Measurements from ENCODE around the gene GNPTG.

Gene GNPTG

GRCh38 chr16:1330260-1330914 is 21.3 kb upstream of the GNPTG start:
- peaks cover 28% of the 10 kb centered on the region for H3K27me3 ChIP-seq (replicated peaks; ENCODE audit: control insufficient read depth, insufficient read depth, low read length)
- H3K36me3 ChIP-seq (ENCODE audit: control insufficient read depth, insufficient read depth, low read length, severe bottlenecking), result peaks cover 2% of the 10 kb centered on the region
- no peak overlapping the region for H3K4me3 ChIP-seq (ENCODE audit: low read length)
- H3K9ac ChIP-seq (ENCODE audit: low read length), result no peak overlapping the region
- no peaks in the 10 kb centered on the region for H3K4me1 ChIP-seq (ENCODE audit: control insufficient read depth, insufficient read depth, low read length)
- peaks cover 4% of the 10 kb centered on the region for H3K9me3 ChIP-seq (ENCODE audit: control insufficient read depth, low read length)
- no peak for DNase-seq (ENCODE audit: low read depth)

- H3K9me3 ChIP-seq (ENCODE audit: control insufficient read depth, low read length), result peaks cover 4% of the 10 kb centered on the region
- H3K27me3 ChIP-seq (replicated peaks; ENCODE audit: control insufficient read depth, insufficient read depth, low read length), result peaks cover 29% of the 10 kb centered on the region
- H3K4me3 ChIP-seq (ENCODE audit: low read length), result no peak overlapping the region
- no peak overlapping the region for H3K9ac ChIP-seq (ENCODE audit: low read length)
- no peaks in the 10 kb centered on the region for H3K36me3 ChIP-seq (ENCODE audit: control insufficient read depth, insufficient read depth, low read length, severe bottlenecking)
- H3K4me1 ChIP-seq (ENCODE audit: control insufficient read depth, insufficient read depth, low read length), result no peaks in the 10 kb centered on the region
- DNase-seq (ENCODE audit: low read depth), result no peak
Measured at GRCh38 chr16:1330931-1331711, 20.6 kb upstream of the GNPTG start.

- Histone ChIP-seq H3K27me3 (replicated peaks; ENCODE audit: control insufficient read depth, insufficient read depth, low read length) (peaks cover 29% of the 10 kb centered on the region), H3K4me3 (ENCODE audit: low read length) (no peak overlapping the region)
- peak; percentile 32 for DNase-seq (ENCODE audit: low read depth)
Measured at GRCh38 chr16:1331712-1332617, 19.8 kb upstream of the GNPTG start.

GRCh38 chr16:1332618-1333148 is 19.0 kb upstream of the GNPTG start:
- Histone ChIP-seq H3K36me3 (ENCODE audit: control insufficient read depth, insufficient read depth, low read length, severe bottlenecking) (no peaks in the 10 kb centered on the region), H3K9me3 (ENCODE audit: control insufficient read depth, low read length) (peaks cover 4% of the 10 kb centered on the region), H3K9ac (ENCODE audit: low read length) (no peak overlapping the region), H3K4me3 (ENCODE audit: low read length) (no peak overlapping the region), H3K4me1 (ENCODE audit: control insufficient read depth, insufficient read depth, low read length) (no peaks in the 10 kb centered on the region), H3K27me3 (replicated peaks; ENCODE audit: control insufficient read depth, insufficient read depth, low read length) (peaks cover 29% of the 10 kb centered on the region)
- DNase-seq (ENCODE audit: low read depth), result no peak

More at GRCh38 chr16:1331712-1332617, 19.8 kb upstream of the GNPTG start:
- no peaks in the 10 kb centered on the region for H3K4me1 ChIP-seq (ENCODE audit: control insufficient read depth, insufficient read depth, low read length)
- H3K36me3 ChIP-seq (ENCODE audit: control insufficient read depth, insufficient read depth, low read length, severe bottlenecking), result no peaks in the 10 kb centered on the region
- H3K9me3 ChIP-seq (ENCODE audit: control insufficient read depth, low read length), result peaks cover 4% of the 10 kb centered on the region
- no peak overlapping the region for H3K9ac ChIP-seq (ENCODE audit: low read length)

- no peak within 1 kb of the TSS for H3K9ac ChIP-seq (ENCODE audit: low read length)
- peak; percentile 74 for DNase-seq (ENCODE audit: low read depth)
- H3K9me3 ChIP-seq (ENCODE audit: control insufficient read depth, low read length), result peaks cover 4% of the 10 kb centered on the region
- H3K27me3 ChIP-seq (replicated peaks; ENCODE audit: control insufficient read depth, insufficient read depth, low read length), result peaks cover 29% of the 10 kb centered on the region
- H3K36me3 ChIP-seq (ENCODE audit: control insufficient read depth, insufficient read depth, low read length, severe bottlenecking), result no peaks in the 10 kb centered on the region
- no peak within 1 kb of the TSS for H3K4me3 ChIP-seq (ENCODE audit: low read length)
- H3K4me1 ChIP-seq (ENCODE audit: control insufficient read depth, insufficient read depth, low read length), result no peaks in the 10 kb centered on the region
Measured at GRCh38 chr16:1333149-1333812, 18.4 kb upstream of the GNPTG start, which contains the start of gene BAIAP3. Gene BAIAP3, plus strand, starts transcription at chr16:1333645. Its CDS starts 4,905 bp downstream, at chr16:1338550.

DNA sequence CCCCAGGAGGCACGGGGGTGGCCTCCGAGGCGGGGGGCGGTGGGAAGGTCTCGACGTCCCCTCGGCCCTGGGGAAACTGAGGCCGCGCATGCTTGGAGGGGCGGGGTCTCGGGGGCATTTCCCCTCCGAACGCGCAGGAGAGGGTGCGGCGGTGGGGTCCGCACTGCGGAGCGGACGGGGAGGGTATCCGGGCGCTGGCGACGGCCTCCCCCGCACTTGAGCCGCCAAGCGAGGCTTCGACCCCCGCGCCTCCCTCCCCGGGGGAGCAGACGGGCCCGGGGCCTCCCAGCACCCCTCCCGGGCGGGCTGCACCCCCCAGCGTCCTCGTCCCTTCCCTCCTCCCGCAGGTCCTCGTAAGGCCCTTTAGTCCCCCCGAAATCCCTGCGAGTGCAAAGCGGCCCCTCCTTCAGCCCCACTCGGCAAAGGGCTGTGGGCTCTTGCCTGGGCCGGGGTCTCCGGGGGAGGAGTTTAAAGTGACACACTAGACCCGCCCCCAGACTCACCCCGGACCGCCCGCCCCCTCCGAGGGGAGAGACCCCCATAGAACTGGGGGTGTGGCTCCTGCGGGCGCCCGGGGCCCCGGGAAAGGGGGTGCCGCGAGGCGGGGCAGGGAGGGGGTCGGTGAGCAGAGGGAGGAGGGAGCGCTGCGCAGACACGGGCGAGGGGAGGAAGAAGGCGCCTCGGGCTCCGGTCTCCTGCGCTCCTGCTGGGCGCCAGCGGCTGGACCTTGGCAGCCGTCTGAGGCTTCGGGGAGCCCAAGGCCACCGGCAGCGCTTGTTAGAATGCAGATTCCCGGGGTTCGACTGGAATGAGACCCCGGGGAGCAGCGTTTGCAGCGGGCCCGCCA is 17.7 kb upstream of the GNPTG start:
- DNase-seq (ENCODE audit: low read depth), result peak; percentile 8
- Histone ChIP-seq H3K9ac (ENCODE audit: low read length) (no peak overlapping the region), H3K4me1 (ENCODE audit: control insufficient read depth, insufficient read depth, low read length) (no peaks in the 10 kb centered on the region), H3K4me3 (ENCODE audit: low read length) (no peak overlapping the region), H3K36me3 (ENCODE audit: control insufficient read depth, insufficient read depth, low read length, severe bottlenecking) (no peaks in the 10 kb centered on the region), H3K27me3 (replicated peaks; ENCODE audit: control insufficient read depth, insufficient read depth, low read length) (peaks cover 29% of the 10 kb centered on the region), H3K9me3 (ENCODE audit: control insufficient read depth, low read length) (peaks cover 4% of the 10 kb centered on the region)

DNA sequence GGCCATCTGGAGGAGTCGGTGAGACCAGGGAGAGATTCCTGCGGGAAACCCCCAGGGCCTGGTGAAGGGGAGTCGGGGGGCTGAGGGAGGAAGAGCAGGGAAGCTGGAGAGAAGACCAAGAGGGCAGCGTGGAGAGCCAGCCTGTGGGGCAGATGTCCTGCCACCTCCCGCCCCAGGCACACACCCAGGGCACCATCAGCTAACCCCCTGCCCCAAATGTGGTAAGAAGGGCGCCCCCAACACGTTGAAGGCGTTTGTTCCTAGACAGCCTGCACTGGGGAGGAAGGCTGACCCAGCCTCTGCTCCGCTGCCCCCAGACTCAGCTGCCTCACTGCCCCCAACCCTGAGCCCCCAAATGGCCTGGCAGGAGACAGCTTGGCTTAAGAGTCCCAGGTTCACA is 17.0 kb upstream of the GNPTG start:
- H3K9ac ChIP-seq (ENCODE audit: low read length), result no peak overlapping the region
- H3K4me1 ChIP-seq (ENCODE audit: control insufficient read depth, insufficient read depth, low read length), result no peaks in the 10 kb centered on the region
- H3K36me3 ChIP-seq (ENCODE audit: control insufficient read depth, insufficient read depth, low read length, severe bottlenecking), result no peaks in the 10 kb centered on the region
- DNase-seq (ENCODE audit: low read depth), result no peak
- no peak overlapping the region for H3K4me3 ChIP-seq (ENCODE audit: low read length)
- H3K9me3 ChIP-seq (ENCODE audit: control insufficient read depth, low read length), result peaks cover 4% of the 10 kb centered on the region
- H3K27me3 ChIP-seq (replicated peaks; ENCODE audit: control insufficient read depth, insufficient read depth, low read length), result peaks cover 29% of the 10 kb centered on the region

GRCh38 chr16:1335211-1335971 is 16.3 kb upstream of the GNPTG start:
- peaks cover 2% of the 10 kb centered on the region for H3K9me3 ChIP-seq (ENCODE audit: control insufficient read depth, low read length)
- peaks cover 29% of the 10 kb centered on the region for H3K27me3 ChIP-seq (replicated peaks; ENCODE audit: control insufficient read depth, insufficient read depth, low read length)
- no peak overlapping the region for H3K9ac ChIP-seq (ENCODE audit: low read length)
- H3K4me3 ChIP-seq (ENCODE audit: low read length), result no peak overlapping the region
- H3K4me1 ChIP-seq (ENCODE audit: control insufficient read depth, insufficient read depth, low read length), result no peaks in the 10 kb centered on the region
- no peaks in the 10 kb centered on the region for H3K36me3 ChIP-seq (ENCODE audit: control insufficient read depth, insufficient read depth, low read length, severe bottlenecking)
- no peak for DNase-seq (ENCODE audit: low read depth)

GRCh38 chr16:1335996-1336395 is 15.7 kb upstream of the GNPTG start:
- Histone ChIP-seq H3K27me3 (replicated peaks; ENCODE audit: control insufficient read depth, insufficient read depth, low read length) (peaks cover 29% of the 10 kb centered on the region), H3K36me3 (ENCODE audit: control insufficient read depth, insufficient read depth, low read length, severe bottlenecking) (no peaks in the 10 kb centered on the region), H3K9me3 (ENCODE audit: control insufficient read depth, low read length) (no peaks in the 10 kb centered on the region), H3K9ac (ENCODE audit: low read length) (no peak overlapping the region), H3K4me1 (ENCODE audit: control insufficient read depth, insufficient read depth, low read length) (no peaks in the 10 kb centered on the region), H3K4me3 (ENCODE audit: low read length) (no peak overlapping the region)
- DNase-seq (ENCODE audit: low read depth), result peak; percentile 12

All from adipocyte (in vitro differentiated cells).